Activated CD8-positive, alpha-beta memory T cell treated with anti-CD3 and anti-CD28 coated beads, Interleukin-2, amount 10 ng/mL, durations not matched to agents 7 days and 5 days (primary cell): ENCODE measurements around the gene CD209. TPM values are rescaled to one million over a fixed set of nuclear protein-coding genes. Genes with fewer than 3 reads are reported as not detected.

ENCODE experiments used
- ATAC-seq: fragments of 150-1000 bp; cut with Tn5 transposase; one replicate; pipeline ENCODE4 v1.10.0; 2021; ENCODE audit warnings: moderate library complexity
- CTCF ChIA-PET: fragments of 350-600 bp; sonication (Branson Sonifier 250); formaldehyde crosslinking; loops from one replicate; lab custom pipeline; 2021; ENCODE audit warnings: antibody characterized with exemption; lab: Charles Lee
- DNase-seq: peaks from one replicate; pipeline ENCODE4 v3.0.0-alpha.2; 2020
- H3K27ac Mint-ChIP-seq: one replicate; pipeline ENCODE4 v1.8.0; 2021; ENCODE audit warnings: mild to moderate bottlenecking, mixed read lengths
- H3K27me3 Mint-ChIP-seq: one replicate; pipeline ENCODE4 v1.8.0; 2021; ENCODE audit warnings: mixed read lengths
- H3K36me3 Mint-ChIP-seq: one replicate; pipeline ENCODE4 v1.8.0; 2021; ENCODE audit warnings: mild to moderate bottlenecking, mixed read lengths
- H3K4me1 Mint-ChIP-seq: one replicate; pipeline ENCODE4 v1.8.0; 2021; ENCODE audit warnings: mixed read lengths
- H3K4me3 Mint-ChIP-seq: one replicate; pipeline ENCODE4 v1.8.0; 2021; ENCODE audit warnings: mild to moderate bottlenecking, moderate library complexity, mixed read lengths
- H3K9me3 Mint-ChIP-seq: one replicate; pipeline ENCODE4 v1.8.0; 2022; ENCODE audit warnings: low read depth, mixed read lengths
- total RNA-seq, 2 experiments: library from RNA; stranded (reverse); gene quantifications; one replicate each; pipeline ENCODE4 v1.2.3, GENCODE V29; 2021

CD209 gene
- total RNA-seq, 2 experiments from 2014 or later: not detected

- H3K27ac Mint-ChIP-seq: no peak overlapping the region
These were observed 42.9 kb downstream of the CD209 start for GRCh38 chr19:7704280-7705060.

GRCh38 chr19:7703332-7703731 lies 44.0 kb downstream of the CD209 start:
- Mint-ChIP-seq H3K36me3 (no peaks in the 10 kb centered on the region), H3K27me3 (peaks cover 22% of the 10 kb centered on the region), H3K9me3 (no peaks in the 10 kb centered on the region), H3K4me3 (no peak overlapping the region), H3K27ac (no peak overlapping the region), H3K4me1 (peaks cover 26% of the 10 kb centered on the region)
- ATAC-seq: no peak
- CTCF ChIA-PET: no interaction called here
- DNase-seq: no peak

More at GRCh38 chr19:7704280-7705060, 42.9 kb downstream of the CD209 start:
- no peak for ATAC-seq
- no peaks in the 10 kb centered on the region for H3K9me3 Mint-ChIP-seq
- no peak overlapping the region for H3K4me3 Mint-ChIP-seq
- no peaks in the 10 kb centered on the region for H3K36me3 Mint-ChIP-seq
- peaks cover 17% of the 10 kb centered on the region for H3K27me3 Mint-ChIP-seq
- CTCF ChIA-PET: interaction anchor here (1.3 kb wide), 1 partner anchor 24 kb away, joined by 8 read pairs; the partner anchor contains the start of gene TRAPPC5
- peaks cover 21% of the 10 kb centered on the region for H3K4me1 Mint-ChIP-seq
- no peak for DNase-seq

- H3K36me3 Mint-ChIP-seq: no peaks in the 10 kb centered on the region
- CTCF ChIA-PET: interaction anchor here (0.9 kb wide), 1 partner anchor 21 kb away, joined by 3 read pairs; the partner anchor contains the start of gene TRAPPC5
- ATAC-seq: no peak
- no peak within 1 kb of the TSS for H3K4me3 Mint-ChIP-seq
- no peak for DNase-seq
- no peaks in the 10 kb centered on the region for H3K9me3 Mint-ChIP-seq
- H3K27ac Mint-ChIP-seq: no peak within 1 kb of the TSS
- H3K4me1 Mint-ChIP-seq: peaks cover 24% of the 10 kb centered on the region
- H3K27me3 Mint-ChIP-seq: peaks cover 28% of the 10 kb centered on the region
These were observed 45.5 kb downstream of the CD209 start, which contains the start of gene FCER2 for GRCh38 chr19:7701654-7702457. FCER2 (minus strand) TSS chr19:7702131; CDS start chr19:7699760, 2,371 bp downstream.

GRCh38 chr19:7701049-7701653 lies 46.2 kb downstream of the CD209 start:
- ATAC-seq: no peak
- no peak for DNase-seq
- no peaks in the 10 kb centered on the region for H3K36me3 Mint-ChIP-seq
- no peak overlapping the region for H3K27ac Mint-ChIP-seq
- CTCF ChIA-PET: interaction anchor here (0.9 to 2.2 kb wide), 2 partner anchors 20 kb away, joined by 3 to 11 read pairs; partner anchors contain the start of gene TRAPPC5
- peaks cover 26% of the 10 kb centered on the region for H3K27me3 Mint-ChIP-seq
- no peak overlapping the region for H3K4me3 Mint-ChIP-seq
- H3K9me3 Mint-ChIP-seq: no peaks in the 10 kb centered on the region
- peaks cover 17% of the 10 kb centered on the region for H3K4me1 Mint-ChIP-seq

GRCh38 chr19:7699417-7700401 lies 47.6 kb downstream of the CD209 start:
- DNase-seq: no peak
- H3K27ac Mint-ChIP-seq: no peak overlapping the region

GRCh38 chr19:7699003-7699402 lies 48.3 kb downstream of the CD209 start:
- no peaks in the 10 kb centered on the region for H3K9me3 Mint-ChIP-seq
- no peak overlapping the region for H3K4me3 Mint-ChIP-seq
- DNase-seq (no peak), ATAC-seq (no peak)
- H3K4me1 Mint-ChIP-seq: peaks cover 7% of the 10 kb centered on the region
- no peaks in the 10 kb centered on the region for H3K36me3 Mint-ChIP-seq
- H3K27ac Mint-ChIP-seq: no peak overlapping the region
- peaks cover 26% of the 10 kb centered on the region for H3K27me3 Mint-ChIP-seq
- CTCF ChIA-PET: interaction anchor here (1.3 to 2.2 kb wide), 2 partner anchors 18 to 131 kb away, joined by 4 to 11 read pairs; partner anchors contain the start of gene TRAPPC5

More at GRCh38 chr19:7699417-7700401, 47.6 kb downstream of the CD209 start:
- Mint-ChIP-seq H3K4me3 (no peak overlapping the region), H3K9me3 (no peaks in the 10 kb centered on the region), H3K27me3 (peaks cover 26% of the 10 kb centered on the region), H3K36me3 (no peaks in the 10 kb centered on the region), H3K4me1 (peaks cover 7% of the 10 kb centered on the region)
- no peak for ATAC-seq
- CTCF ChIA-PET: interaction anchor here (1.3 to 2.2 kb wide), 2 partner anchors 19 to 131 kb away, joined by 4 to 11 read pairs; partner anchors contain the start of gene TRAPPC5

GRCh38 chr19:7698583-7698982 lies 48.8 kb downstream of the CD209 start:
- H3K36me3 Mint-ChIP-seq: no peaks in the 10 kb centered on the region

GRCh38 chr19:7697721-7698287 lies 49.5 kb downstream of the CD209 start:
- DNase-seq: no peak
- ATAC-seq: no peak
- H3K4me1 Mint-ChIP-seq: peaks cover 7% of the 10 kb centered on the region
- CTCF ChIA-PET: interaction anchor here (0.7 to 1.2 kb wide), 3 partner anchors 16 to 129 kb away, joined by 3 to 6 read pairs (median 3); partner anchors contain the start of gene TRAPPC5
- no peak overlapping the region for H3K4me3 Mint-ChIP-seq
- H3K36me3 Mint-ChIP-seq: no peaks in the 10 kb centered on the region
- no peak overlapping the region for H3K27ac Mint-ChIP-seq
- H3K27me3 Mint-ChIP-seq: peaks cover 26% of the 10 kb centered on the region
- no peaks in the 10 kb centered on the region for H3K9me3 Mint-ChIP-seq

More at GRCh38 chr19:7698583-7698982, 48.8 kb downstream of the CD209 start:
- DNase-seq (no peak), ATAC-seq (no peak)
- CTCF ChIA-PET: interaction anchor here (0.7 to 2.2 kb wide), 4 partner anchors 15 to 130 kb away, joined by 3 to 11 read pairs (median 5); partner anchors contain the start of gene TRAPPC5
- peaks cover 7% of the 10 kb centered on the region for H3K4me1 Mint-ChIP-seq
- no peak overlapping the region for H3K27ac Mint-ChIP-seq
- H3K9me3 Mint-ChIP-seq: no peaks in the 10 kb centered on the region
- peaks cover 26% of the 10 kb centered on the region for H3K27me3 Mint-ChIP-seq
- no peak overlapping the region for H3K4me3 Mint-ChIP-seq

GRCh38 chr19:7694499-7694898 lies 52.8 kb downstream of the CD209 start:
- no peaks in the 10 kb centered on the region for H3K36me3 Mint-ChIP-seq
- DNase-seq (no peak), ATAC-seq (no peak)
- H3K27ac Mint-ChIP-seq: no peak overlapping the region
- H3K27me3 Mint-ChIP-seq: peaks cover 19% of the 10 kb centered on the region
- no peaks in the 10 kb centered on the region for H3K9me3 Mint-ChIP-seq
- CTCF ChIA-PET: no interaction called here
- H3K4me1 Mint-ChIP-seq: peaks cover 4% of the 10 kb centered on the region
- H3K4me3 Mint-ChIP-seq: no peak overlapping the region

- H3K27ac Mint-ChIP-seq: no peak overlapping the region
- DNase-seq (no peak), ATAC-seq (no peak)
- H3K9me3 Mint-ChIP-seq: no peaks in the 10 kb centered on the region
- no peaks in the 10 kb centered on the region for H3K36me3 Mint-ChIP-seq
- H3K27me3 Mint-ChIP-seq: peaks cover 3% of the 10 kb centered on the region
- CTCF ChIA-PET: no interaction called here
- no peaks in the 10 kb centered on the region for H3K4me1 Mint-ChIP-seq
- no peak overlapping the region for H3K4me3 Mint-ChIP-seq
These were observed 54.8 kb downstream of the CD209 start for GRCh38 chr19:7692417-7693088.

- H3K9me3 Mint-ChIP-seq: no peaks in the 10 kb centered on the region
- ATAC-seq: no peak
- no peaks in the 10 kb centered on the region for H3K36me3 Mint-ChIP-seq
- no peak for DNase-seq
- H3K27me3 Mint-ChIP-seq: peaks cover under 1% of the 10 kb centered on the region
- no peak overlapping the region for H3K4me3 Mint-ChIP-seq
- H3K4me1 Mint-ChIP-seq: no peaks in the 10 kb centered on the region
- no peak overlapping the region for H3K27ac Mint-ChIP-seq
- CTCF ChIA-PET: interaction anchor here (1.4 kb wide), 1 partner anchor 11 kb away, joined by 5 read pairs; the partner anchor contains the start of gene TRAPPC5
These were observed 55.8 kb downstream of the CD209 start for GRCh38 chr19:7691497-7691896.
